Stimulated activated CD4-positive, alpha-beta T cell treated with anti-CD3 and anti-CD28 coated beads, Interleukin-4, amount 100 ng/mL, for 48 hours (primary cell): ENCODE results near the gene PDZRN3.

Experiments
- DNase-seq, 2 donors: peaks; one replicate each; pipeline ENCODE4 v3.0.0-alpha.2; 2020; ENCODE audit warnings: low read depth in 2 of 2

The PDZRN3 gene

DNA sequence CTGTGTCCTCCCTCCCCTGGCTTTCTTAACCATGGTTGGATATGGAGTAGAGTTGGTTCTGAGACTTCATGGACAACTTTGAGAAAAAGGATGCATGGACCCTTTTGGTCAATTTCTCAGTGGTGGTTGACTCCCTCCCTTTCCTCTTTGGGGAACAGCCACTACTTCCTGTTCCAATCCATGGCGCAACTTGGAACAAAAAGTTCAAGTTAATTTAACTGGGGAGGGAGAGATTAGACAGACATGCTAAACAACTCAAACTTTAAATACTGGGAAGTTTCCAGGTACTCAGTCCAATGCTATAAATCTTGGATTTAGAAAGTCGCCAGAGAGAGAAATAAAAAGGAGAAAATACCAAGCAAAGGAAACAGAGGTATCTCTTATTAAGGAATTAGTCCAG lies 202.2 kb downstream of the PDZRN3 start:
- no peak for DNase-seq

DNA sequence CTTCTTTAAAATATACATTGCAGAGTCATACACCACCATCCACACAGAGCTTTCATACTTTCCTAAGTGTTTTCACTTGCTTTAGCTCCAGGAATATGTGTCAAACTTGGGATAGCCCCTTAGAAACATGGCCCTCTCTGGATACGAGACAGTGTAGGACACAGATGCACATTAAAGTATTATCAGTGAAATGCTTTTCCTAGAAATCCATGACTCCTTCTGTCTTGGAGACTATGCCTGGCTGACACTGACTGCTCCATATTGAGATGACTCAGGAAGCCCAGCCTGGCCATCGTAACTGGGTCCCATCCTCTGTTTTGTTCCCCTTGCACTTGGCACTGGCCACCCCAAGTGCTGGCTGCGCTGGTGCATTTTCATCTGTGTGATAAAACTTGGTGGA lies 204.8 kb downstream of the PDZRN3 start:
- DNase-seq, result no peak

DNA sequence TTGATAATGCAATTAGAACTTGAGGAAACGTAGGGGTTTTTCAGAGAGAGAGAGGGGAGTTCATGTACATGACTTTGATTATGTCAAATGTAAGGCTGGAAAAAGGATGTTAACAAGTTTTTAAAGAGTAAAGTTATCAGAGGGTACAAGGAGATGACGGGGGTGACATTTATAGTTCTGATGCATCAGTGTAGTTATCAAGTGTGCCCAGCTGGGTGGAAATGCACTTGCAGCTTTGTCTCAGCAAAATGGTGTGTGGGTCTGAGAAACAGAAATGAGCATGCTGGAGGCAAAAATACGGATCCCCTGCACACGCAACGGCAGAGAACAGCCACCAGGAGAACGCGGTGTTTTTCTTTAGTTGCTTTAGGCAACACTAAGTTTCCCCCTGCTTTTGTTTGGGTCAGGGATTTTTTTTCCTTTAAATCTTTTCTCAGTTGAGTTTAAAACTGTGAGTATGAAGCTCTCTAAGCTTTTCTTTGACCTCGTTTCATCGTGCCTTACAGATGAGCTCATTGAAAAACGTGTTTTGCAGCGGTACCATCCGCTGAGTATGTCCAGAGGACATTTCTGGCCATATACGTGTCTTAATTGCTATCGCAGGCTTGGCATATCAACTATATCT lies 205.4 kb downstream of the PDZRN3 start:
- DNase-seq, result no peak

DNA sequence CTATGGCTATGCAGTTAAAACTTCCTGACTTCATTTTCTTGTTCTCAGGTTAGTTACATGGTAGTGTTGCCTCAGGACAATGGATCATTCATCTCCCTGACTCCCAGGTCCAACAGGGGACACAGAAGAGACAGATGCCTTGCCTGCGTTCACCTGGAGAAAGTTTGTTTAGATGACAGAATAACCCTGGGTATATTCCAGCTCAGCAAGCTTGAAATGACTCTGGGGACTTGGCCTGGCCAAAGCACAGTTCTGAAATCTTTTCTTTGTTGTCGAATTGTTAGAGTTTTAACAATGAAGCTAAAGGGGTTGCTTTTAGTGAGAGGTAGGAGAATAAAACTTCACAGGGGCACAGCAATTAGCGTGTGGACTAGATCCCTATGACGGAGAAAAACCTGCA lies 206.1 kb downstream of the PDZRN3 start:
- DNase-seq, result no peak

DNA sequence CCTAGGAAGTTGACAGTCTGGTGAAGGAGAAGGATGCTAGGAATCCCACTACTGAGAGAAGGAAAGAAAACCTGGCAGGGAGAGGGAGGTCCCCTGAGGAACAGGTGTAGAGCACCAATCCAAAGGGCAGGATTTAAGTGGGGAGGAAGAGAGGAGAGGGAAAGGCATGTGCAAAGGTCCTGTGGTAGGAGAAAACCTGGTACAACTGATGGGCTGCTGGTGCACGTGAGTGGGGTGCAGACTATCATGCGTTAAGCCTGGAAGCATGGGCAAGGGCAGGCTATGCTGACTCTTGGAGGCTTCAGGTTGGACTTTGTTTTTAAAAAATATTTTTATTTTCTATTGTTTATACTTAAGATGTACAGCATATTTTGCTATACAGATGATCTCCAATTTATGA lies 209.6 kb downstream of the PDZRN3 start:
- DNase-seq, result no peak

DNA sequence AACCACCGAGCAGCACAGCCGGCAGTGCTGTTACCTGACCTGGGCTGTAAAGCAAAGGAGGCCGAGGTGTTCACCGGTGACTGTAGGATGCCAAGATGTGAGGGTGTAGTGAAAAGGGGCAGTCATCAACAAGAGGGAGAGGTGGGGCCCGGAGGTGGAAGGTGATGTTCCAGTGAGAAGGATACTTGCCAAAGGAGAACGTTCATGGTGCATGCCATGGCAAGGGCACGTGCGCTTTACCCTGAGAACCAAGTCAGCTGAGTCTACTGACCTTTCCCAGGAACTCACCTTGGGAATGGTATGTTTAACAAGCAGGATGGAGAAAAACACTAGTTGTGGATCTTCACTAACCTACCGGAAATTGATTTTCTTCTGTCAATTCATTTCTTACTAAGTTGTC lies 211.1 kb downstream of the PDZRN3 start:
- DNase-seq, result no peak

DNA sequence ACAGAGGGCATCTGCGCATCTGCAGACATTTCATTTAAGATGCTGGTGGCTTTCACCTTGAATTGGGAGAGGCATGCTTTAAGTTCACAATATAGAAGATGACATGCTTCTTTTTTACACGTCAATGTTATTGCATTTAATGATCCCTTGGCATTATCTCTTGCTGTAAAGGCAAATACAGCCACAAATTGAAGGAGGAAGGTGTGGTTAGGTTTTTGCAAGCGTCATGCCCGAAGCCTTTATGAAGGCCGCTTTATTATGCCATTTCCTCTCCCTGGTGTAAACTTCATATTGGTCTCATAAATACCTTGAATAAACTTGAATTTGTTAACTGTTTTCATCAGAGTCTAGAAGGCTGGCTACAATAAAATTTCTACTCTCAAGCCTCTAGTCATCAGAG lies 212.7 kb downstream of the PDZRN3 start:
- no peak for DNase-seq

DNA sequence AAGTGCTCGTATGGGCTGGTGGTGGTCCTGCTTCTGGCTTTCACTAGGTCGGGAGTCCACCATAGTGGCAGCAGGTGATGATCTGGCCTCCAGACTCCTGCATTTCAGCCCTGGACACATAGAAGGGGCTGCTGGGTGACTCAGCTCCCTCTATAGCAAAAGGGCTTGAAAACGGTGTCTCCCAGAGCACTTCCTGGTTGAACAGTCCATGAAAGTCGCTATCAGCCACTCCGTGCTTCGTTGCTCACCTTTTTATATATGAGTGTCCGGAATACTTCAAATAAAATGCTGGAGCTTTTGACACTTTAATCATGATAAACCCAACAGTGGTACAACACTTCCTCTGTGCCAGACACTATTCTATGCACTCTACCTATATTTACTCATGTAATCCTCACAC lies 213.2 kb downstream of the PDZRN3 start:
- no peak for DNase-seq

DNA sequence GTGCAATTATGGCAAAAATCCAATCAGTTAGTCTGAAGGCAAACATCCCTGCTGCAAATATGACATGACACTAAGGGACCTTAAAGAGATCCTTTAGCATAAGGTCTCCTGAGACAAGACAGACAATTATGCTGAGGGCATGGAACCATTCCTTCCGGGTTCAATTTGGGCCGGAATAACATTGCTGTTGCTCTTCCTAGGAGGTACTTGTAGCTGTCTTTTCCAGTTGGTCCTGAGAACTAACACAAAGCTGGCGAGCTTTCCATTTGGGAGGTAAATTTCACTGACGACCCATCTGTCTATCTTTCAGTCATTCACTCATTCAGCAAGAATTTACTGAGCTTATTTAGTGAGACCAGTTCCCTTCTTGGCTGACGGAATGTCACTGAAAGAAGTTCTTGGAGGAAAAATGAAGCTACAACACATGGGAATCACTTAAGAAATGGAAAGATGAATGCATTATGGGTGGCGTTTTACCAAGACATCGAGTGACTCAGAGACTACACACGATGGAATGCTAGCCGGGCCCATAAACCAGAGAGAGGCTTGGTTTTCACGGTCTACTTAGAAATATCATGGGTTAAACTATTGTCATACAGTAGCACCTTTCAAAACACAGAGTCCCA lies 215.5 kb downstream of the PDZRN3 start:
- DNase-seq, result no peak

DNA sequence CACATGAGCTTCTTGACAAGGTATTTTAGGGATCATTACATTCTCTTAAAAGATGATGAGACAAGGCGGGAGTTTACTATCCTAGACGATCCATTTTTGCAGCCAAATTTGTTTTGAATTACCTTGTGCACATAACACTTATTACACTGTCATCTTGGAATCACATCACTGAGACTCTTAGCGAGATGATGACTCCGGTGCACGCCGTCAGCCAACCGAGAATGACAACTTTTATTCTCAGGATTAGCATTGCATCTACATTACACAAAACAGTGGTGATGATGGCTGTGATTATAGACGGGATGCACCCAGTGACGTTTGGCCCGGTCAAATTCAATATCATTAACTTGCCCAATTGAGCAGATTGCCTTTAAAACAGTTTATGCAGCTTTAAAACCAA lies 216.1 kb downstream of the PDZRN3 start:
- no peak for DNase-seq

DNA sequence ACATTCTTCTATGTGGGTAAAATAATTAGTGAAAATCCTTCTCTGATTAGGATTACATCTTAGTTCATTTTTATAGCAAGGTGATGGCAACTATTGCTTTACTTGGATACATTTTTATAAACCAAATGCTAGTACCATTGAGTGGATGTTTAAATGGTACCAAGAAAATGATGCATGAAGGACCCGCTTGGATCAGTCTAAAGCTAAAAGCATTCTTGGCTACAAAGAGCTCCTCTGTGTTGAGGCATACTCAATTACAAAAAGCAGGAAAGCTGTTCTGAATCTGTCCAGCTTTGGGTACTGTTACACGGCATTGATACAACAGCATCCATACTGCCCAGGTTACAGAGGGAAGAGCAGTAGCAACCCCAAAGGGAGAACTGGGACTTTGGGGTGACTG lies 217.2 kb downstream of the PDZRN3 start:
- DNase-seq, result no peak

DNA sequence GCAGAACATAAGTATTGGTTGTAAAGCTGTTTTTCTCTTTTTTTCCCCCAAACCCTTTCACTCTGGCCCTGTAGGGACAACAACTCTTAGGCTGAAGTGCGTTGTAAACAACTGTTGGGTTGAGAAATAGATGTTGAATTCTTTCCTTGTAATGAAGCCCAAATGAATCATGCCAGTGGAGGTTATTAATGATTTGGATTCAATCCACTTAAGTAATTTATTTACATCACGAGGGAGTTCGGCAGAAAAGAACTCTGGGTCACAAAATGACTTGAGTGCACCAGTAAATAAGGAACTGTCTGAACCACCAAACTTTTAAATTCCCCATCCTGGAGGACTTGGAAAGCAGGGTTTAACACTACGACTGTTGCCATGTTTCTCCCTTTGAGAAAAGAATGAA lies 218.9 kb downstream of the PDZRN3 start:
- no peak for DNase-seq

DNA sequence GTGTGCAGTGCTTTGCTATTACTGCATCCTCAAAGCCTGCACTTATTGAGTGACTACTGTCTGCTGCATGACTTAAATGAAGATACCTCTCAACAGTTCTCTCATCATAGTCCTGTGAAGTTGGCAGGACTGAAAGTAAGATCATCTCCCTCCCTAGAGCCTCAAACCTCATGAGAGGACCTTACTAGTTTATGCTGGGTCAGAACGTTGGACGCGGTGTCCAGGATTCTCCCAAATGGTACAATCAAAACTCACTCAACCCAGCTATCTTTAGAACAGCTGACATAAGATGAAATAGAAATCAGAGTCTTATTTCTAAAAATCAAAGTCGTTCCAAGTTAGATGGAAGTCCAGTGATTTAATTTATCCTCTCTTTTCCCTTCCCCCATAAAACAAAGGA lies 219.7 kb downstream of the PDZRN3 start:
- no peak for DNase-seq

DNA sequence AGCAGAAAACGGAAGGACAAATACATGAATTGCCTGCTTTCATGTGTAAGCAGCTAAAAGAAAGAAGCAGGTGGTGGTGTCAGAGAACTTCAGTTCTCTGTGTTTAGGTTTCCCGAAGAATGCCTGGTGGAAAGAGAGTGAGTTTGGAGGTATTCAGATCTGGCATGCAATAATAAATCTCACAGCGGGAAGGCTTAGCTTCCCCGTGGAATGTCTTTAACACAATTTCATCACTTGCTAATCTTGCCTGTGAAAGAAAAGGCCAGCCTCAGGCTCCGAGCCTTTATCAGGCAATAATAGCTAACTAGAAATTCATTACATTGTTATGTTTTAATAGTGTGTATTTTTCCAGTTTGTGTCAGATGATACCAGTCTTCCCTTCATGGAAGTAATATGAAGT lies 220.3 kb downstream of the PDZRN3 start:
- DNase-seq, result no peak

DNA sequence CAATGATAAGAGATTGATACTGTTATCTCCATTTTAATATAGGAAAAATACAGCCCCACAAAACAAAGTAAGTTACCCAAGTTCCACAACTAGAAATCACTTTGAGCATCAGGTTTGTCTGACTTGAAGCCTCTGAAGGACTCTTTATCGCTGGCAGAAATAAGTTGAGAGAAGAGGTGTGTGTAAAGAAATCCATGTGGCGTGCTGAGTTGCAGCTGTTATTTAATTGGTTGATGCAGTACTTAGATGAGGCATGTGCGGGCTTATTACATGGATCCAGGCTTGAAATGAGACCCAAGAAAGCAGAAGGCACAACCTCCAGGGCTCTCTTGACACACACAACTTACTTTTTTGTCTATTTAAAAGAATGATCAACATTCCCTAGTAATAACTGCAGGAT lies 221.3 kb downstream of the PDZRN3 start:
- no peak for DNase-seq

DNA sequence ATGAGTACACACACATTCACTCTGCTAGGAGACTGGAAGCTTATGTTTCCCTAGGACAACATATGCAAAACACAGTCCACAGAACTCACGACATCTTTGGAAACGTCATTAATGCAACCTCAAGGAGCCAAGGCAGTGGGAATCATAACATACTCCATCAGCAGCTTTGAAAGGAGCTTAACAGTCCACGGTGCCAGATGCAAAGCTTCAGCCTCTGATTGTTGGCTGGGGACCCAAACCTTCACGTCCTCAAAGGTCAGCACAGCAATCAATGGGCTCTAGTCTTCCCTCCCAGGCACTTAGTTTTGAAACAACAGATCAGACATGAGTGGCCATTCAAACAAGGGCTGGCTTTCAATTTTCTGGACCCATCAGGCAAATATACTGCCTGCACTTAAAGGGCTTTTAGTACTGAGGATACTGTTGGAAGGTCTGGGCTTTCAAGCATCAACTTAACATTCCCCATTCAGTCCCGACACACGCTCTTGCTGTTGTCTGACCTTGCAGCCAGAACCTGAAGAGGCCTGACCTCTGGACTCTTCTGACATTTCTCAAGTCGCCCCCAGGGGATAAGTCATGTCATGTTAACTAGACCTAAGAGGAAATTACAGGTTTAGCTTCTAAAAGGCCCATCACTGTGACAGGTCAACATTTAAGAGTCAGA lies 223.0 kb downstream of the PDZRN3 start:
- DNase-seq, result no peak

DNA sequence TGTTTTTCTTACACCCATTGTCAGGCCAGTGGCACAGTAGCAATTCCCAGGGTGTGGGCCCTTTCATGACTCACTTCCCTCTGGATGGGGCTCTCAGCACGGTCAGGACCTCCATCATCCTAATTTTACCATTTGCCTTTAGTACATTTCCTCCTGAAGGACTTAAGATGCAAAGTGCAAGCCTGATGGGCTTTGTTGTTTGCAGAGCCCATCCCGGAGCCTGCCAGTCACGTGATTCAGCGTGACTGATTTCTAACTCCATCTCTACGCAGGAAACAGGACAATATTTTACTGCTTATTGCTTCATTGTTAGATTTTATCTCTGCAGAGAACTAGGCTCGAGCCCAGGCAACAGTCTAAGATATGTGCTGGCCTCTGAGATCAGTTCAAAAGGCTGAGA lies 223.7 kb downstream of the PDZRN3 start:
- DNase-seq, result no peak

DNA sequence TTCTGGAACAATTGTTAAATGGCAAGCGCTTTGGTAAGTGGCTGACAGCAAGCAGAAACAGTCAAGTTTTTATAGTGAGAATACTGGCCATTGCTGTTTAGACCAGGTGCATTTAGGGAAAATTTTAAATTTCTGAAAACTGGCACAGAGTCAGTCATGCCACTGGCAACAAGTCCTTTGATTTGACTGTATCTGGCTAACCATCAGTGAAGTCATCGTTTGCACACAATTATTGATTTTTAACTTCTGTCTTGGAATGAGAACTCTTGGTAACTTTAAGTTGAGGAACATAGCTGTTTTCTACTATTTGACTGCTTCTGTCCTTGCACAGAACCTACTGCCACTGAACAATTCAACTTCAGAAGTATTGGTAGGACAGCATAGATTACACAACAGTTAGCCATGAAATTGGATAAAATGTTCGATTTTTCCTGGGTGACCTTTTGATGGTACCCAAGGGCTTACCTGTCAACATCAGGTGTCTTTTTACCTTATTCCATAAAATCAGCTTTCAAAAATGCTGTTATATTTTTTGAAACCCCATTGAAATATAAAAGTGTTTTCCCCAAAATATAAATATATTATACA lies 225.0 kb downstream of the PDZRN3 start:
- DNase-seq, result no peak

DNA sequence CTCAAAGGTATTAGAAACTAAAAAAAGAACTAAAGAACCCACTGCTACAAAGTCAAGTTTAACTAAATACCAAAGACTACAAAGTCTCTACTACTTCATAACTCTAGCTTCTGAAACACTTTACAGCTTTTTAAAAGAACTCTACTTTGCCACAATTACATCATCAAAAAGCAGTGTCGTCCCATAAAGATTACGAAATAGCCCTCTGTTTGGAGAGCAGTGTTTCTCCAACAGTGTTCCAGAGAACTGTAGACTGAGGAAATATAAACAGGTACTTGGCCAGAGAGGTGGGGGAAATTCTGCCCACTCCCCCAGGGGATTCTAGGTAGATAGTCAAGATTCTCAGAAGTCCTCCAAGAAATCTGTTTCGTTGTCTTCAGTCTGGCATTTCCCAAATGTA lies 225.6 kb downstream of the PDZRN3 start:
- no peak for DNase-seq

DNA sequence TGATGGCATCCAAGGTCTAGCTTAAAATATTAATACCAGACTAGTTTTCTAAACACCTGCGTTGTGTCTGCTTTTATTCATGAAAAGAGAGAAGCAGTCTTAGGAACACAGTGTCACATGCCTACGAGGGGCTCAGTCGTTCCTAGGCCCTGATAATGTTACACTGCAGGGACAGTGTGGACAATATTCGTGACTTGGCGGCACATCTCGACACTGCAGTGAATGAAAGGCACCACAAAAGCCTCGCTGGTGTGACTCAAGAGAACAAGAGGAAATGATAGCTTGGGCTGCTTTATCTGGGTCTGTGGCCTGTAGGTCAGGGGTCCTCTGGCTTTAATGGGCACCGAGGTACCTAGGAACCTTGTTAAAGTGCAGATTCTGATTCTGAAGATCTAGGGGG lies 226.7 kb downstream of the PDZRN3 start:
- DNase-seq, result no peak

DNA sequence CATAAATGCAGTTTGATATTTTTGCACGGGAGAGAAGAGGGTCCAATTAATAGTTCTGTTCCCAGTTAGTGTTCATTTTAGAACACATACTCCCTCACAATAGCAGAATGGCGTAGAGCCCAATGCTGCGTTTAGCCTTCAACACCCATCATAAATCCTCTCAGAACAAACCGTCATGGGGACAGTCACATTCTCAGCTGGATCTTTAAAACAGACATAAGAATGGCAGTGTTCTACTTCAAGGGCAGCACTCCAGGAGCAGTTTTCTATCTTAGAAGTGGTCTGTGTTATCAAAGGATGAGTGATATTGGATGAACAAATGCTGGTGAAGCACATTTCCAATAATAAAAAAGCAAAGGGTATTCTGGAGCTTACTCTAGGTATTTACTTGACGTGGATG lies 230.5 kb downstream of the PDZRN3 start:
- no peak for DNase-seq

DNA sequence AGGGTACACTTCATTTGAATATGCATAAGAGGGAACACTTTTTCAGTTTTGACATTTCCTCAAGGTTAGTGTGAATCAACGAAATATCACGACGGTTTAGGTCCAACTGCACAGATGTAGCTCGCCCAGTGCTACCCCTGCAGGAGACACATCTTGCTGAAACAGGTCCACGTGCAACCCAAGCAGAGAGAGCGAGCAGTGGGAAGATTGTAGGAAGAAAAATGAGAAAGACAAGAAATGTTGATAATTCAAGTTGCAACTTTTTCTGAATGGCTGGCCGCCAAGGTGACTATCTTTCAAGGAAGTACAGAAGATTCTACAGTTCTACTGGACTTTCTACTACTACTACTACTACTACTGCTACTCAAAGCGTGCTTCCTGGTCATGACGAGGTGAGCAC lies 231.7 kb downstream of the PDZRN3 start:
- no peak for DNase-seq

DNA sequence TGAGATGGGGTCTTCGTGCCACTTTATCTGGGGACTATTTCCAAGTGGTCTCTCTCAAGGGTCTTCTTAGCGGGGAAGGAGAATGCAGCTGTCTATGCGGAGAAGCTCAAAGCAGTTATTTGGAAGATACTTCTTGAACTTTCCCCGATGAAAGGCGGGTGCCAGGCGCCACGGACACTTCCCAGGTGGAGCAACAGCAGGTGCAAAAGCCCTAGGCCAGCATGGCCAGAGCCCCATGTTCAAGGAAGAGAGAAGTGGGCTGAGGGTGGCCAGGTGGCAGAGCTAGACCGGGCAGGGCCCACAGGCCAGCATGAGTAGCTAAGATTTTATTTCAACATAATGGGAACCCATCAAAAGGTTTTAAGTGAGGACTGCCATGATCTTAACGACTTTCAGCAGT lies 232.8 kb downstream of the PDZRN3 start:
- no peak for DNase-seq
